Dermis blood vessel endothelial cell (primary cell): ENCODE data around the gene NSD2. TPM values are rescaled to one million over a fixed set of nuclear protein-coding genes. Genes with fewer than 3 reads are reported as not detected.
"Not testable (repeated sequence)": the region's sequence is repeated elsewhere in the genome, so short reads cannot be mapped to it uniquely, and the experiment has no call there.

Experiments
- DNase-seq: peaks from one replicate; pipeline ENCODE4 v3.0.0; 2010
- total RNA-seq: library from RNA; depleted of rRNA; stranded (reverse); fragments of >200 nt; gene quantifications from 2 replicates; pipeline ENCODE4 v1.2.3, GENCODE V29; 2014

The NSD2 gene
- 66.0 and 102 TPM in 2 replicates for total RNA-seq

DNA sequence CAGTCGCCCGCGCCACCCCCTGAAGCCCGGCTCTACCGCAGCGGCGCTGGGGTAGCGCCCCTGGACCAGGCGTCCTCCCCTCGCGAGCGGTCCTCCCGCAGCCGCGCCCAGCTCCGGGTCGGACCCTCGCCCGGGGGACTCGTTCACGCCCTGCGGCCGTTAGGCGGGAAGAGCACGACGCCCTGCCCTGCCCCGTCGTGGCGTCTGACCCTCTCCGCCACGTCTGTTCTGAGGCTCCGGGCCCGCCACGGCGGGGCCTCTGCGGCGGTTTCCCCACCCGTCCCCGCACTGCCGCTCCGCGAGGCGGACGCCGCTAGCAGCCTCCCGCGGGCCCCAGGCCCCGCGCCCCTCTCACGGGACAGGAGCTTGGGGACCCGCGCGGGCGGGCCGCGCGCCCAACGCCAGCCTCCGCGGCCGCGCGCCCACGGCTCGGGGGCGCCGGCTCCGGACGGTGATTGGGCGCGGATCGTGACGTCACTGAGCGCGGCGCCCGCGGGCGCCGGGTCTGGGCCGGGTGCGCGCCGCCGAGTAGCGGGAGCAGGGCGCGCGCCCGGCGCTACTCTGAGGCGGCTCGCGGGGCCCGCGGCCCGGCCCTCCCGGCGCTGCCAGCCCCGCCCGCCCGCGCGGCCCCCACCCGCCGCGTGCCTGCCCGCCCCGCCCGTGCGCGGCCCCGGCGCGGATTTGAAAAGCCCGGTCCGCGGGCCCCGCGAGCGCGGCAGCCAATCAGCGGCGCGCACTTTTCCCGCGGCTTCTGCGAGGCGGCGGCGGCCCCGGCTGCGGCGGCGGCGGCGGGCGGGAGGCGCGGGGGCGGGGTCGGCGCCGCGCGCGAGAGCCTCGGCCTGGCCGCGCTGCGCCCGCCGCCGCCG, at the start of gene NSD2:
Gene NSD2 (plus strand): TSS at position 816 of the 866 bp plus-strand sequence. CDS start 29,262 bp downstream, outside the sequence.
- DNase-seq: peak; percentile 92

GRCh38 chr4:1821679-1822567, 49.3 kb upstream of the NSD2 start:
- DNase-seq: no peak

- no peak for DNase-seq
Measured at GRCh38 chr4:1822568-1823544, 48.3 kb upstream of the NSD2 start.

DNA sequence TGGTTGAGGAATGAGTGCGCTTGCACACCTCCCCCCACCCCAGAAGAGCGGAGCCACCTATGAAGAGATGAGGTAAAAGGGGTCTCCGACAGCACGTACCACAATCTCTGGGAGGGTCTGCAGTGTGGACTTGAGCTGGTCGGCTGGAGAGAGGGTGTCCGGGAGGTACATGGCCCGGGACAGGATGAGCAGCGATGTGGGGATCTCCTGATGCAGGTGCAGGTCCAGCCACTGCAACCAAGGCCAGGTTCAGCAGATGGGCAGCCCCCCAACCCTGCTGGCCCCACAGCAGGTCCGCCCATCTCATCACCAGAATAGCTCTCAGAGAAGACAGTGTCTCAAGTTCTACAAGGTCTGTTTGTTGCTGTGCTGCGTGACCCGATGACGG, 47.7 kb upstream of the NSD2 start:
- DNase-seq: no peak

DNA sequence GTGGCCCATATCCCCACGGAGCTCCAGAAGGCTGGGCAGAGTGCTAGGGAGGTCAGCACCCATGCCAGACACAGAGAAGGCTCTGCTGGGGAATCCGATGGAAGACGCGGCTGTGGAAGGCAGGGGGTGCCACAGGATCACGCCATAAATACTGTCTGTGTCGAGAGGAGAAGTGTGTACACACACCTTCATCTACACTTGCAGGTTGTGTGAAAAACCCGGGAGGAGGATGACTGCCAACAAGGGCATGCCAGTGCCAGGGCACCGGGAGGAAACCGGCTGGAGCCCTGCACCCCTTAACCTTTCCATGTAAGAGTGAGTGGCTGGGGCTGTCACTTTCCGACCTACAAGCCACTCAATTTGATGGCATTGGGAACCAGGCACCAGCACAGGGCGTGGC, 46.4 kb upstream of the NSD2 start:
- DNase-seq: no peak

GRCh38 chr4:1825326-1825725, 45.9 kb upstream of the NSD2 start:
- DNase-seq: no peak

GRCh38 chr4:1826531-1827350, 44.5 kb upstream of the NSD2 start:
- no peak for DNase-seq

GRCh38 chr4:1830234-1830633, 41.0 kb upstream of the NSD2 start:
- no peak for DNase-seq

DNA sequence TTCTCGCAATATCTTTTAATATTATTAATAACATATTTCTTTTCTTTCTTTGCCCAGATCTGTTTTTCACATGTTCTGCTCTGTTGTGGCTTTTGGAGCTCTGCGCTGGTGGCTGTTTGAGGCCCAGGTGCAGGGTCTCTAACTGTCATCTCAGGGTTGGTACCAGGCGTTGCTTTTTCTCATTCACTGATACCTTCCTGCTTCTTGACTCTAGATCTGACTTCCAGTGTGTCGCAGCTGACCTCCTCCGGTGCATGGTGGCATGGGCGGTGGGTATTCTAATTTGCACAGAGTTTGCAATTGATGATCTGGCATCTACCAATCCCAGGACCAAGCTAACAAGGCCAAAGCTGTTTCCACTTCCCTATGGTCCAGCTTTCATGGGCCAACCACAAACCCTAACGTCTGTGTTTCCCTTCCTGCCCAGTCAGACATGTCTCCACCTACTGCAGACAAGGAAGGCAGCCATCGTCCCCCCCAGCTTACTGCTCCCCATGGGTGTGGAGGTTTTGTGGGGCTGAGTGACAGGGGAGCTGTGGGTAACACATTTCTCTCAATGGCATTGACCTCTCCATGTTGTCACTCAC, 40.5 kb upstream of the NSD2 start:
- DNase-seq: no peak

DNA sequence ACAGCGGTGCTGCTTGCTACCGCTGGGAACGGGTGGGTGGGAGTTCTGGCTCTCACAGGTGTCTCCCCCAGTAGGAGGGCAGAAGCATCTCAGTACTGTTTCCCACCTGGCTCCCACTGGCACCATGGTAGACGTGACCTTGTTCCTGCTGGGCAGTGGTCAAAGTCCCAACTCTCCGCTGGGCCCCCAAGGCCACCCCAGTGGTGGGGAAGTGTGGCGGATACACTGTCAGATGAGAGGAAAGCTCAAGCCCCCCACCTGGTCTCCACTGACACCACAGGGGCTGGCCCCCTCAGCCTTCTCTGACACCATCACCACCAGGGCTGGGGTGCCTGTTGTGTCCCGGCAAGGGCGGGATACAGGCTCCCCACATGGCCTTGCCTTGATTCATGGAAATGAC, 39.9 kb upstream of the NSD2 start:
- no peak for DNase-seq

GRCh38 chr4:1832690-1833089, 38.5 kb upstream of the NSD2 start:
- DNase-seq: no peak

GRCh38 chr4:1833307-1834046, 37.7 kb upstream of the NSD2 start:
- no peak for DNase-seq

DNA sequence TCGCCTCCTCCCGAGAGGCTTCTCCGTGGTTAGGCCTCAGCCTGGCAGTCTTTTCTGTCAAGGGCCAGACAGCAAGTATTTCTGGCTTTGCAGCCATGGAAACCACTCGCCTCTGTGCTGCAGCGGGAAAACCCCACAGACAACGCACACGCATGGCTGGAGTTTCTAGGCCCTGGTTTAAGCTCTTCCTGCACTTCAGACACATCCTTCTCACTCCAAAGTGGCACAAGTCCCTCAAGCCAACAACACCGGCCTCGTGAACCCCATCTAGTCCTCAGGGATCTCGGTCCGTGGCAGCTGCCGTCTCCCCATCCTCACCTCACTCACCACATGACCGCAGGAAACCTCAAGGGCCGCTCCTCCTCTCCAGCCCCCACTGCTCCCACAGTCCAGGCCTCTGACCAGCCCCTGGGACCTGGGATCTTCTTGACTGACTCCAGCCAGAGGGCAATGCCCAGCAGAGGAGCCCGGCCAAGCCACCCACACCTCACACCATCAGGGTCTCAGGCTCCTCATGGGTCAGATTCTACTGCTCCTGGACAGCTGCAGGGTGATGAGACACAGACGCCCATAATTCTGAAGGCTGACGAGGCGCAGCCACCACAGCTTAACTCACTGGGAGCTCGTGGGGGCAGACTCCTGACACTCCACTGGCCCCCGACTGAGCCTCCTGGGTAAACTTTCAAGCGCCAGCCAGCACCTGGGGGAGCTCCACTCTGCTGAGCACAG, 37.0 kb upstream of the NSD2 start:
- DNase-seq: no peak

- DNase-seq: not testable (repeated sequence)
Measured at GRCh38 chr4:1835836-1836235, 35.4 kb upstream of the NSD2 start.

DNA sequence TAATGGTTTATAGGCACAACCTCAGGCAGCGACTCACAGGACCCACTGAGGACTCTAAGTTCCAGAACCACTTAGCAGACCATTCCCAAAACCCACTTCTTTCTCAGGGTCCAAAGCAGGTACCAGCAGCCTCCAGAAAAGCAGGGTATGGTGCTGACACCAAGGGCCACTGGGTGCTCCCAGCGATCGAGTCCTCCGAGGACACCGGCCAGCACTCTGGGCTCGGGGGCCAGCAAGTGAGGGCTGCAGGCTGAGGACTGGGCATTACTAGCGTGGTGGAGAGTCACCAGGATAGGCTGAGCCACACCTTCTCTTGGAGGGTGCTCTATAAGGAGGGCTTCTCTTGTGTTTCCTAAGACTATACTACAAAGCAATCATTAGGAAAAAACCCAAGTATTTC, 34.5 kb upstream of the NSD2 start:
- DNase-seq: no peak

DNA sequence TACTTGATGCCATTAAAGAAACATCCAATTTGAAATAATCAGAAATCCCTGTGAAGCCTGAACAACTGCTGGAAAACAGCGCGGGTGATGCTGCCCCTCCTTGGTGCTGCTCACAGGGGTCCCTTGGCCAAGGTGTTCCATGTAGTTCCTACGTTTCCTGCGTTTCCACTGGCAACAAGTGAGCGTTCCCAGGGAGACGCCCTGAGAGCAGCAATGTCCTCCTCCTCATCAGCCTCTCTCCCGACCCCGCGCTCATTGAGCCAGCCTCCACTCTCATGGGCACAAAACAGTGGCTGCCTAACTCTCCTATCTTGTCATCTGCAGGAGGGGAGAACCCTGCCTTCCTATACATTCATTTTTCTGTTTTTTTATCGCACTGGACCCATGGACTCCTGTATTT, 34.1 kb upstream of the NSD2 start:
- no peak for DNase-seq

- no peak for DNase-seq
Measured at GRCh38 chr4:1839282-1839681, 31.9 kb upstream of the NSD2 start.

DNA sequence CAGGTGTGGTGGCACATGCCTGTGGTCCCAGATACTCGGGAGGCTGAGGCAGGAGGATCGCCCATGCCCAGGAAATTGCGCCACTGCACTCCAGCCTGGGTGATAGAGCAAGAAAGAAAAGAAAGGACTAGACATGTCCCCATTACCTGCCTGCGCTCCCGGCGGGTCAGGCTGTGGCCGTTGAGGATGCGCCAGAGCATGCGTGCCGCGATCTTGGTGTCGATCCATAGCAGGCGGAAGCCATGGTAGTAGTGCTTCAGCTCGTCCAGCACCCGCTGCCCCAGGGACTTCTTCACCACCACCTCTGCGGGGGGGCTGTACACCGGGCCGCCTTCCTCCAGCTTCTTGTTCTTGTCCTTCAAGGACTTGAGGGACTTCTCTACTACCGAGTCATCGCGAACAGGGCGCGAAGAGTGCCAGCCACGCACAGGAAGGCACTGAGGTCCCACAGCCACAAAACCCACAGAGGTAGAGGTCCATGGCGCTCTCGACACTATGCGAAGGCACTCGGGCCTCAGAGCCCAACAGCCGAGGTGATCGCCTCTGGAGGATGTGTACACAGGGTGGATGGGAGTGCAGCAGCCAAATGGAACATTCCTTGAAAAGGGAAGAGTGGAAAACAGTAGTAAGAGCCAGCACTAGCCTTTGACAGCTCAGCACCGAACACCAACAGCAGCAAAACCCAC, 29.8 kb upstream of the NSD2 start:
- DNase-seq: no peak

DNA sequence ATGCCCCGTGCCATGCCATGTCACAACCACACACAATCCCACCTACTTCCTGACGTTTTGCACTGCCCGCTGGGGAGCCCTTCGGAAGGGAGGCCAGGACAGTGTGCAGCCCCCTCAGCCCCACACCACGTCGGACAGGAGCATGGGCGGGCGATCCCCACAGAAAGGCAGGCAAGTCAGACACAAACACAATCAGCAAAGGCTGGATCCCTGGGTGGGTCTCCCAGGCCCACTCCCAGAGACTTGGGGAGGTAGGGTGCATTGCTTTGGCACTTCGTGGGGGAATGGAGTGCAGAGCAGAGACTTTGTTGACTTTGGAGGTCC, 29.3 kb upstream of the NSD2 start:
- no peak for DNase-seq
